SK-N-MC (cell line): ENCODE measurements around the gene RGS7BP.

Source experiments
- DNase-seq: peaks from one replicate; pipeline ENCODE4 v3.0.0-alpha.2; 2011; ENCODE audit warnings: low read depth, low spot score
- H3K27ac ChIP-seq: fragments of 200-600 bp; sonication (generic); 2 replicates; pipeline ENCODE4 v1.5.1; 2016; ENCODE audit warnings: mixed run types
- H3K36me3 ChIP-seq: fragments of 200-600 bp; sonication (generic); 2 replicates; pipeline ENCODE4 v1.6.1; 2017; ENCODE audit warnings: antibody characterized with exemption, low read length, mixed read lengths; ENCODE audit not compliant: insufficient read depth
- H3K4me3 ChIP-seq: fragments of 200-600 bp; sonication (generic); 2 replicates; pipeline ENCODE4 v1.5.1; 2016
- H3K9ac ChIP-seq: fragments of 200-600 bp; sonication (generic); 2 replicates; pipeline ENCODE4 v1.8.0; 2017; ENCODE audit warnings: mixed run types, mixed read lengths; ENCODE audit not compliant: insufficient read length
- H3K9me3 ChIP-seq: fragments of 200-600 bp; sonication (generic); 2 replicates; pipeline ENCODE4 v1.6.1; 2017; ENCODE audit warnings: low read depth, mild to moderate bottlenecking, antibody characterized with exemption, low read length, moderate library complexity, mixed read lengths
- EZH2 ChIP-seq: fragments of 200-600 bp; sonication (generic); IDR thresholded peaks from one replicate; pipeline ENCODE4 v1.6.1; 2017; ENCODE audit warnings: antibody characterized with exemption
- FOXP2 ChIP-seq: optimal IDR thresholded peaks from 2 replicates; pipeline ENCODE3; 2011; ENCODE audit warnings: mild to moderate bottlenecking, moderate library complexity; ENCODE audit not compliant: insufficient read depth; ENCODE audit errors: extremely low read length, control extremely low read depth
- POLR2AphosphoS5 ChIP-seq: IDR thresholded peaks from 2 replicates; pipeline ENCODE4 v1.6.1; 2012; ENCODE audit warnings: mild to moderate bottlenecking, low read depth, low read length, borderline replicate concordance

Gene RGS7BP

GRCh38 chr5:64595031-64595855 lies 89.4 kb downstream of the RGS7BP start:
- H3K36me3 ChIP-seq, result no peaks in the 10 kb centered on the region
- no peak overlapping the region for H3K27ac ChIP-seq
- no peak overlapping the region for H3K9ac ChIP-seq
- H3K4me3 ChIP-seq, result no peak overlapping the region
- H3K9me3 ChIP-seq, result no peaks in the 10 kb centered on the region
- no peak for TF ChIP-seq EZH2
- TF ChIP-seq FOXP2, result no peak
- TF ChIP-seq POLR2AphosphoS5, result no peak
- DNase-seq, result no peak

GRCh38 chr5:64599226-64599625 lies 93.4 kb downstream of the RGS7BP start:
- Histone ChIP-seq H3K9me3 (no peaks in the 10 kb centered on the region), H3K9ac (no peak overlapping the region)
- DNase-seq, result no peak

GRCh38 chr5:64603676-64604075 lies 97.9 kb downstream of the RGS7BP start:
- DNase-seq, result no peak
- TF ChIP-seq EZH2, result no peak
- TF ChIP-seq POLR2AphosphoS5, result no peak
- no peak for TF ChIP-seq FOXP2
- no peaks in the 10 kb centered on the region for H3K36me3 ChIP-seq
- no peak overlapping the region for H3K27ac ChIP-seq
- H3K9me3 ChIP-seq, result no peaks in the 10 kb centered on the region
- H3K4me3 ChIP-seq, result no peak overlapping the region
- no peak overlapping the region for H3K9ac ChIP-seq

More at GRCh38 chr5:64599226-64599625, 93.4 kb downstream of the RGS7BP start:
- Histone ChIP-seq H3K4me3 (no peak overlapping the region), H3K36me3 (no peaks in the 10 kb centered on the region), H3K27ac (no peak overlapping the region)
- no peak for TF ChIP-seq POLR2AphosphoS5
- TF ChIP-seq EZH2, result no peak
- TF ChIP-seq FOXP2, result no peak

- no peak overlapping the region for H3K4me3 ChIP-seq
- no peaks in the 10 kb centered on the region for H3K9me3 ChIP-seq
- no peaks in the 10 kb centered on the region for H3K36me3 ChIP-seq
- no peak for DNase-seq
- H3K27ac ChIP-seq, result no peak overlapping the region
- no peak overlapping the region for H3K9ac ChIP-seq
- no peak for TF ChIP-seq POLR2AphosphoS5
- no peak for TF ChIP-seq EZH2
- TF ChIP-seq FOXP2, result no peak
These were observed 101.1 kb downstream of the RGS7BP start for GRCh38 chr5:64606926-64607325.

GRCh38 chr5:64612344-64612961 lies 106.6 kb downstream of the RGS7BP start:
- no peak overlapping the region for H3K4me3 ChIP-seq
- no peaks in the 10 kb centered on the region for H3K9me3 ChIP-seq
- H3K9ac ChIP-seq, result no peak overlapping the region
- H3K36me3 ChIP-seq, result no peaks in the 10 kb centered on the region
- no peak overlapping the region for H3K27ac ChIP-seq
- no peak for TF ChIP-seq FOXP2
- peak; percentile 34 for DNase-seq

- no peaks in the 10 kb centered on the region for H3K9me3 ChIP-seq
- TF ChIP-seq FOXP2, result no peak
- no peak for TF ChIP-seq EZH2
- TF ChIP-seq POLR2AphosphoS5, result no peak
- no peak overlapping the region for H3K9ac ChIP-seq
- H3K36me3 ChIP-seq, result no peaks in the 10 kb centered on the region
- no peak overlapping the region for H3K4me3 ChIP-seq
- H3K27ac ChIP-seq, result no peak overlapping the region
- DNase-seq, result no peak
These were observed 110.1 kb downstream of the RGS7BP start for GRCh38 chr5:64615895-64616294.

- no peak for TF ChIP-seq POLR2AphosphoS5
- no peak for TF ChIP-seq FOXP2
- no peak for TF ChIP-seq EZH2
- no peaks in the 10 kb centered on the region for H3K9me3 ChIP-seq
- no peak for DNase-seq
- no peak overlapping the region for H3K4me3 ChIP-seq
- no peaks in the 10 kb centered on the region for H3K36me3 ChIP-seq
- H3K9ac ChIP-seq, result no peak overlapping the region
- H3K27ac ChIP-seq, result no peak overlapping the region
These were observed 113.8 kb downstream of the RGS7BP start for GRCh38 chr5:64619609-64620008.

GRCh38 chr5:64622991-64623390 lies 117.2 kb downstream of the RGS7BP start:
- Histone ChIP-seq H3K4me3 (no peak overlapping the region), H3K36me3 (no peaks in the 10 kb centered on the region), H3K9ac (no peak overlapping the region), H3K9me3 (peaks cover 4% of the 10 kb centered on the region; the same call in 1 of the 2 replicates), H3K27ac (no peak overlapping the region)
- TF ChIP-seq FOXP2 (no peak), POLR2AphosphoS5 (no peak), EZH2 (no peak)
- no peak for DNase-seq

GRCh38 chr5:64625678-64626077 lies 119.9 kb downstream of the RGS7BP start:
- no peaks in the 10 kb centered on the region for H3K36me3 ChIP-seq
- peak overlapping the region; percentile 7; the same call in 1 of the 2 replicates for H3K4me3 ChIP-seq
- H3K9ac ChIP-seq, result no peak overlapping the region
- H3K27ac ChIP-seq, result peak overlapping the region; percentile 74
- H3K9me3 ChIP-seq, result peaks cover 4% of the 10 kb centered on the region; the same call in 1 of the 2 replicates
- DNase-seq, result peak; percentile 39
- TF ChIP-seq EZH2, result no peak
